Measurements from ENCODE around the gene CASZ1.

GRCh38 chr1:10682108-10682445 is 114.4 kb downstream of the CASZ1 start:
- TF ChIP-seq CTCF (IDR thresholded peaks at IDR 0.05; ENCODE audit: insufficient read depth, low read depth, low read length), result no peak
- TF ChIP-seq EZH2 (IDR thresholded peaks at IDR 0.05; ENCODE audit: insufficient read depth, low read length), result no peak
